H1 (cell line): ENCODE data around the gene FAM50B. TPM values are rescaled to one million over a fixed set of nuclear protein-coding genes. Genes with fewer than 3 reads are reported as not detected.

Experiments used
- CTCF ChIA-PET: fragments of 300-600 bp; sonication (Branson Sonifier 250); formaldehyde crosslinking; loops from one replicate; lab custom pipeline; 2021; ENCODE audit not compliant: partially characterized antibody; lab: Charles Lee
- POLR2A ChIA-PET: fragments of 300-600 bp; sonication (Branson Sonifier 250); formaldehyde crosslinking; loops from one replicate; lab custom pipeline; 2021; ENCODE audit warnings: inconsistent platforms; ENCODE audit not compliant: partially characterized antibody; lab: Charles Lee
- DNase-seq, 2 experiments: peaks; one replicate each; pipeline versions ENCODE4 v3.0.0 to v3.0.0-alpha.2; 2010 to 2022; ENCODE audit warnings: low spot score in 2 of 2, low read depth in 1 of 2, mixed read lengths in 1 of 2
- FAIRE-seq: peaks from 2 replicates; lab custom pipeline; 2011; peaks lifted over from hg19 to GRCh38; lab: Jason Lieb, UNC
- H2AFZ ChIP-seq: 2 replicates; pipeline ENCODE4 v1.8.1; 2012; ENCODE audit warnings: low read length, inconsistent platforms
- H2AK5ac ChIP-seq: 2 replicates; pipeline ENCODE4 v1.6.1; 2013; ENCODE audit warnings: low read depth, low read length
- H2BK120ac ChIP-seq: replicated peaks from 2 replicates; pipeline ENCODE3; 2013; ENCODE audit warnings: low read depth, low read length, inconsistent platforms
- H2BK12ac ChIP-seq: 2 replicates; pipeline ENCODE4 v1.6.1; 2013; ENCODE audit warnings: low read depth, low read length
- H2BK15ac ChIP-seq: 2 replicates; pipeline ENCODE4 v1.6.1; 2013; ENCODE audit warnings: low read length
- H2BK20ac ChIP-seq: 2 replicates; pipeline ENCODE4 v1.6.1; 2013; ENCODE audit warnings: low read length
- H2BK5ac ChIP-seq: 2 replicates; pipeline ENCODE4 v1.6.1; 2013; ENCODE audit warnings: low read depth, low read length
- H3K14ac ChIP-seq: 2 replicates; pipeline ENCODE4 v1.6.1; 2013; ENCODE audit warnings: inconsistent platforms; ENCODE audit not compliant: insufficient read length
- H3K18ac ChIP-seq: 2 replicates; pipeline ENCODE4 v1.6.1; 2013; ENCODE audit warnings: low read length; ENCODE audit errors: extremely low read depth
- H3K23ac ChIP-seq: 2 replicates; pipeline ENCODE4 v1.6.1; 2013; ENCODE audit warnings: inconsistent platforms; ENCODE audit not compliant: insufficient read length
- H3K23me2 ChIP-seq: 2 replicates; pipeline ENCODE4 v1.6.1; 2013; ENCODE audit warnings: low read depth, low read length
- H3K27ac ChIP-seq: 2 replicates; pipeline ENCODE4 v1.6.1; 2011; ENCODE audit warnings: low read depth, low read length, inconsistent platforms
- H3K27me3 ChIP-seq, 4 experiments: replicated peaks in 1 of 4; 1 replicate in 1 of 4; 2 replicates in 3 of 4; pipeline versions ENCODE4 v1.6.1 to v1.8.1; 2011 to 2013; ENCODE audit warnings: low read length in 3 of 4, mild to moderate bottlenecking in 3 of 4, inconsistent platforms in 2 of 4, mixed read lengths in 2 of 4, moderate library complexity in 1 of 4; ENCODE audit not compliant: control insufficient read depth in 3 of 4, insufficient read depth in 3 of 4; ENCODE audit errors: extremely low read depth in 1 of 4
- H3K36me3 ChIP-seq, 4 experiments: 2 replicates each; pipeline versions ENCODE4 v1.6.1 to v1.8.1; 2011 to 2013; ENCODE audit warnings: mild to moderate bottlenecking in 4 of 4, low read length in 3 of 4, moderate library complexity in 2 of 4, control low read depth in 1 of 4, inconsistent platforms in 1 of 4; ENCODE audit not compliant: insufficient read depth in 4 of 4, control insufficient read depth in 2 of 4
- H3K4ac ChIP-seq: replicated peaks from 2 replicates; pipeline ENCODE3; 2013; ENCODE audit warnings: low read length, low read depth, mixed read lengths, inconsistent platforms; ENCODE audit not compliant: insufficient read length
- H3K4me1 ChIP-seq, 4 experiments: replicated peaks in 1 of 4; 1 replicate in 1 of 4; 2 replicates in 3 of 4; pipeline versions ENCODE4 v1.6.1 to v1.8.1; 2011 to 2013; ENCODE audit warnings: low read length in 3 of 4, inconsistent platforms in 2 of 4, mixed read lengths in 1 of 4; ENCODE audit not compliant: insufficient read depth in 4 of 4, control insufficient read depth in 3 of 4
- H3K4me2 ChIP-seq, 2 experiments: 2 replicates each; pipeline versions ENCODE4 v1.6.1 to v1.8.1; 2011 to 2013; ENCODE audit warnings: low read depth in 2 of 2, low read length in 2 of 2, control low read depth in 1 of 2, inconsistent platforms in 1 of 2, mild to moderate bottlenecking in 1 of 2; ENCODE audit not compliant: insufficient read depth in 1 of 2
- H3K4me3 ChIP-seq, 4 experiments: fragments of 200-600, 300-600 bp in 1 of 4; sonication (generic), shearing (Covaris generic), sonication (Bioruptor Twin) in 1 of 4; 2 replicates each; pipeline versions ENCODE4 v1.5.1 to v1.8.1; 2011 to 2016; ENCODE audit warnings: low read length in 4 of 4, low read depth in 3 of 4, control low read depth in 2 of 4, inconsistent platforms in 2 of 4, mild to moderate bottlenecking in 2 of 4, mixed read lengths in 1 of 4, moderate library complexity in 1 of 4; ENCODE audit not compliant: insufficient read depth in 2 of 4; ENCODE audit errors: extremely low read depth in 1 of 4
- H3K56ac ChIP-seq: replicated peaks from 2 replicates; pipeline ENCODE3; 2013; ENCODE audit warnings: low read depth, mild to moderate bottlenecking, mixed read lengths, low read length, inconsistent platforms; ENCODE audit not compliant: insufficient read length
- H3K79me1 ChIP-seq: 2 replicates; pipeline ENCODE4 v1.6.1; 2013; ENCODE audit warnings: low read depth, low read length, control low read depth
- H3K79me2 ChIP-seq, 2 experiments: 2 replicates each; pipeline versions ENCODE4 v1.6.1 to v1.8.1; 2012 to 2013; ENCODE audit warnings: low read length in 2 of 2, mild to moderate bottlenecking in 2 of 2, inconsistent platforms in 1 of 2; ENCODE audit not compliant: insufficient read depth in 2 of 2, control insufficient read depth in 1 of 2
- H3K9ac ChIP-seq, 4 experiments: replicated peaks in 1 of 4; 1 replicate in 1 of 4; 2 replicates in 3 of 4; pipeline versions ENCODE4 v1.6.1 to v1.8.1; 2011 to 2013; ENCODE audit warnings: low read depth in 3 of 4, low read length in 3 of 4, control low read depth in 2 of 4, mild to moderate bottlenecking in 2 of 4, moderate library complexity in 2 of 4, inconsistent platforms in 1 of 4; ENCODE audit errors: extremely low read depth in 1 of 4
- H3K9me3 ChIP-seq, 2 experiments: 2 replicates each; pipeline versions ENCODE4 v1.6.1 to v1.8.1; 2012 to 2013; ENCODE audit warnings: mild to moderate bottlenecking in 2 of 2, moderate library complexity in 2 of 2, control low read depth in 1 of 2, inconsistent platforms in 1 of 2, low read depth in 1 of 2, low read length in 1 of 2, mixed read lengths in 1 of 2; ENCODE audit not compliant: insufficient read depth in 2 of 2
- H4K20me1 ChIP-seq, 2 experiments: replicated peaks in 1 of 2; 2 replicates each; pipeline versions ENCODE3 to v1.8.1; 2011 to 2013; ENCODE audit warnings: inconsistent platforms in 2 of 2, low read length in 2 of 2, mild to moderate bottlenecking in 1 of 2; ENCODE audit not compliant: insufficient read depth in 2 of 2, control insufficient read depth in 1 of 2
- H4K5ac ChIP-seq: 2 replicates; pipeline ENCODE4 v1.6.1; 2013; ENCODE audit warnings: low read length, low read depth, mixed read lengths, inconsistent platforms; ENCODE audit not compliant: insufficient read length
- H4K8ac ChIP-seq: 2 replicates; pipeline ENCODE4 v1.8.0; 2013; ENCODE audit warnings: mild to moderate bottlenecking, moderate library complexity, low read length, inconsistent platforms; ENCODE audit not compliant: insufficient read depth; ENCODE audit errors: extremely low read depth
- H4K91ac ChIP-seq: replicated peaks from 2 replicates; pipeline ENCODE3; 2013; ENCODE audit warnings: low read length, mixed read lengths, inconsistent platforms; ENCODE audit not compliant: insufficient read length
- CBX8 ChIP-seq: fragments of 300-800, 300-1000 bp; sonication (generic); IDR thresholded peaks from 2 replicates; pipeline ENCODE4 v1.7.1; 2016; ENCODE audit warnings: low read depth, low read length, borderline replicate concordance
- CHD2 ChIP-seq: IDR thresholded peaks from 2 replicates; pipeline ENCODE4 v1.6.1; 2012; ENCODE audit warnings: low read length, improper control_type of control experiment
- CREB1 ChIP-seq: IDR thresholded peaks from 2 replicates; pipeline ENCODE4 v1.6.1; 2012; ENCODE audit warnings: inconsistent platforms
- EGR1 ChIP-seq: IDR thresholded peaks from 2 replicates; pipeline ENCODE4 v1.6.1; 2011; ENCODE audit warnings: low read depth, low read length, borderline replicate concordance
- EZH2 ChIP-seq: fragments of 200-600 bp; sonication (generic); IDR thresholded peaks from 2 replicates; pipeline ENCODE4 v1.7.1; 2012; ENCODE audit warnings: low read depth, mild to moderate bottlenecking, moderate library complexity, low read length, inconsistent platforms; ENCODE audit not compliant: severe bottlenecking
- GABPA ChIP-seq: IDR thresholded peaks from 2 replicates; pipeline ENCODE4 v1.6.1; 2011; ENCODE audit warnings: mild to moderate bottlenecking, low read length, moderate library complexity, borderline replicate concordance; ENCODE audit not compliant: insufficient read depth
- HDAC2 ChIP-seq, 2 experiments: fragments of 300-600 bp in 1 of 2; sonication (generic) in 1 of 2; IDR thresholded peaks; 2 replicates each; pipeline ENCODE4 v1.6.1; 2011 to 2012; ENCODE audit warnings: low read depth in 2 of 2, low read length in 2 of 2, mild to moderate bottlenecking in 2 of 2, moderate library complexity in 2 of 2, borderline replicate concordance in 1 of 2, inconsistent platforms in 1 of 2
- JUN ChIP-seq: IDR thresholded peaks from 2 replicates; pipeline ENCODE4 v1.6.1; 2011; ENCODE audit warnings: low read depth, mild to moderate bottlenecking, improper control_type of control experiment, low read length
- MAFK ChIP-seq: IDR thresholded peaks from 2 replicates; pipeline ENCODE4 v1.6.1; 2012; ENCODE audit warnings: low read depth, mild to moderate bottlenecking, improper control_type of control experiment, low read length
- NANOG ChIP-seq: IDR thresholded peaks from 2 replicates; pipeline ENCODE4 v1.6.1; 2011; ENCODE audit warnings: low read length, low read depth, mild to moderate bottlenecking, inconsistent platforms; ENCODE audit not compliant: insufficient read depth, poor library complexity, severe bottlenecking
- PHF8 ChIP-seq: fragments of 200-600 bp; sonication (generic); conservative IDR thresholded peaks from 2 replicates; pipeline ENCODE4 v1.7.1; 2012; ENCODE audit warnings: low read depth, mild to moderate bottlenecking, inconsistent platforms, low read length, moderate library complexity
- POLR2AphosphoS5 ChIP-seq: IDR thresholded peaks from 2 replicates; pipeline ENCODE4 v1.6.1; 2011; ENCODE audit warnings: low read depth, low read length
- SIRT6 ChIP-seq: IDR thresholded peaks from one replicate; pipeline ENCODE4 v1.7.1; 2012; ENCODE audit warnings: low read length, inconsistent platforms
- SP2 ChIP-seq: IDR thresholded peaks from 2 replicates; pipeline ENCODE4 v1.6.1; 2012; ENCODE audit warnings: mild to moderate bottlenecking, low read length, inconsistent platforms
- TAF1 ChIP-seq: IDR thresholded peaks from 2 replicates; pipeline ENCODE4 v1.6.1; 2011; ENCODE audit warnings: mild to moderate bottlenecking, low read depth, low read length
- YY1 ChIP-seq: IDR thresholded peaks from 2 replicates; pipeline ENCODE4 v1.6.1; 2011; ENCODE audit warnings: low read depth, mild to moderate bottlenecking, low read length
- WGBS, 2 experiments: shearing (Covaris generic) in 1 of 2; methylation state at CpG; one replicate each; pipeline versions ENCODE4 v1.1.6 to v1.1.7; 2013 to 2015; ENCODE audit warnings: low lambda C conversion rate in 2 of 2, mixed read lengths in 2 of 2, inconsistent platforms in 1 of 2, low coverage in 1 of 2, missing lambda C conversion rate in 1 of 2; ENCODE audit not compliant: insufficient replicate concordance in 2 of 2, insufficient coverage in 1 of 2, insufficient read length in 1 of 2; ENCODE audit errors: extremely low coverage in 1 of 2, missing lambda C conversion rate in 1 of 2; 5-methylcytosine and 5-hydroxymethylcytosine counted together
- polyA plus RNA-seq, 7 experiments: library from polyadenylated mRNA; depleted of rRNA in 3 of 7; stranded (reverse) in 5 of 7; unstranded in 2 of 7; fragments of >200 nt in 5 of 7; fragments of 200-250 nt in 2 of 7; gene quantifications; 1 replicate in 5 of 7; 2 replicates in 1 of 7; 4 replicates in 1 of 7; pipeline versions ENCODE4 v1.2.1 to v1.2.3, GENCODE V29; 2011 to 2013; ENCODE audit warnings: missing spikeins in 2 of 7, mixed read lengths in 2 of 7
- total RNA-seq: library from RNA; stranded (reverse); fragmentation: NEBNext Ultra II Directional; extraction: Animal tissue kit (Norgen Biotek cat#: 25700); gene quantifications from 2 replicates; pipeline ENCODE4 v1.2.1, GENCODE V29; 2021

Gene FAM50B
- total and polyA plus RNA-seq, 2 of the 8 experiments (the other 6 are each of a cell fraction or from before 2014, with no cell fraction given) = 3.1 to 3.2 TPM

DNA sequence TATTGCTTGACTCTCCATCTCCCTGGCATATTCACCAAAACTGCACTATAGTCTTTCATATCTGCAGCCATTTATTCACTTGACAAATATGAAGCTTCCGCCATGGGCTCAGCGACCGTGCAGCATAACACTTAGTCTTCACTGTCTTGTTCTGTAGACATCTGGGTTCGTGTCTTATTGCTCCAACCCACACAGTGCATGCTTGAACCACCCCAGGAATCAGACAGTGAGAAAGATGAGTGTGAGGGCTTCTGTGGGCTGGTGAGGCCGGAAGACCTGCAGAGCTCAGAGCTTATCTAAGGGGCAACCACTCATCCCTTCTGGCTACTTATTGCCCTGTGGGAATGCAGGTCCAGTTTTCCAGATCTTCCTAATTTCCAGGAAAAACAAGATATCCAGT is 19.9 kb upstream of the FAM50B start:
- H3K79me1 ChIP-seq = no peaks in the 10 kb centered on the region
- H3K79me2 ChIP-seq = no peaks in the 10 kb centered on the region
- no peak overlapping the region for H2BK5ac ChIP-seq
- H4K20me1 ChIP-seq = no peaks in the 10 kb centered on the region
- H2BK20ac ChIP-seq = no peak overlapping the region
- no peaks in the 10 kb centered on the region for H3K36me3 ChIP-seq
- no peak overlapping the region for H2AFZ ChIP-seq
- H3K4me3 ChIP-seq = no peak overlapping the region
- H3K23ac ChIP-seq = no peak overlapping the region
- no peak overlapping the region for H4K8ac ChIP-seq
- H4K5ac ChIP-seq = no peak overlapping the region
- H2AK5ac ChIP-seq = no peak overlapping the region
- no peaks in the 10 kb centered on the region for H3K27me3 ChIP-seq
- H3K23me2 ChIP-seq = no peaks in the 10 kb centered on the region
- POLR2A ChIA-PET = no interaction called here
- H3K14ac ChIP-seq = no peak overlapping the region
- no peak overlapping the region for H3K9ac ChIP-seq
- DNase-seq (no peak), FAIRE-seq (no peak)
- H3K4me2 ChIP-seq = no peak overlapping the region
- TF ChIP-seq JUN (no peak), CBX8 (no peak), EGR1 (no peak), HDAC2 (IDR thresholded peaks at IDR 0.05; ENCODE audit: borderline replicate concordance in 1 of 2, low read depth in 2 of 2, low read length in 2 of 2) (no peak), PHF8 (no peak), NANOG (no peak), YY1 (no peak), CHD2 (no peak), TAF1 (no peak), SP2 (no peak), EZH2 (no peak), GABPA (no peak), CREB1 (no peak), POLR2AphosphoS5 (no peak), SIRT6 (no peak), MAFK (no peak)
- TF ChIP-seq, all 59 proteins: peak for 0
- 86% methylated on average over 5 of the region's 5 CpGs; no CpG with 5 or more reads in 1 of the 2 experiments for WGBS, 2 experiments
- no peak overlapping the region for H4K91ac ChIP-seq
- H2BK120ac ChIP-seq = no peak overlapping the region
- H3K27ac ChIP-seq = no peak overlapping the region
- no peak overlapping the region for H3K18ac ChIP-seq
- H2BK12ac ChIP-seq = no peak overlapping the region
- H3K56ac ChIP-seq = no peak overlapping the region
- no peaks in the 10 kb centered on the region for H3K4me1 ChIP-seq
- H3K9me3 ChIP-seq = no peaks in the 10 kb centered on the region
- no peak overlapping the region for H2BK15ac ChIP-seq
- H3K4ac ChIP-seq = no peak overlapping the region
- CTCF ChIA-PET = interaction anchor here (0.6 to 1.6 kb wide), 9 partner anchors 12 to 149 kb away, joined by 3 to 7 read pairs (median 3); partner anchors contain the start of gene FAM50B
